Measurements from ENCODE around the gene PCGF3.
"Not testable (repeated sequence)": the region's sequence is repeated elsewhere in the genome, so short reads cannot be mapped to it uniquely, and the experiment has no call there.

Gene PCGF3

DNA sequence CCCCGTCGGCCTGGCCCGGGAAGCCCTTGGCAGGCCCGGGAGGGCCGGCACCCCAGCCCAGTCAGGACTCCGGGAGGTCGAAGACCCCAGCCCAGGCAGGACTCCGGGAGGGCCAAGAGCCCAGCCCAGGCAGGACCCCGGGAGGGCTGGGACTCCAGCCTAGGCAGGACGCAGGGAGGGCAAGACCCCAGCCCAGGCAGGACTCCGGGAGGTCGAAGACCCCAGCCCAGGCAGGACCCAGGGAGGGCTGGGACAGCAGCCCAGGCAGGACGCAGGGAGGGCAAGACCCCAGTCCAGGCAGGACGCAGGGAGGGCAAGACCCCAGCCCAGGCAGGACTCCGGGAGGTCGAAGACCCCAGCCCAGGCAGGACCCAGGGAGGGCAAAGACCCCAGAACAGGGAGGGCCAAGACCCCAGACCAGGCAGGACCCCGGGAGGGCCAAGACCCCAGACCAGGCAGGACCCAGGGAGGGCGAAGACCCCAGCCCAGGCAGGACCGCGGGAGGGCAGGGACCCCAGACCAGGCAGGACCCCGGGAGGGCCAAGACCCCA is 526 bp downstream of the PCGF3 start:
- DNase-seq, result not testable (repeated sequence)

DNA sequence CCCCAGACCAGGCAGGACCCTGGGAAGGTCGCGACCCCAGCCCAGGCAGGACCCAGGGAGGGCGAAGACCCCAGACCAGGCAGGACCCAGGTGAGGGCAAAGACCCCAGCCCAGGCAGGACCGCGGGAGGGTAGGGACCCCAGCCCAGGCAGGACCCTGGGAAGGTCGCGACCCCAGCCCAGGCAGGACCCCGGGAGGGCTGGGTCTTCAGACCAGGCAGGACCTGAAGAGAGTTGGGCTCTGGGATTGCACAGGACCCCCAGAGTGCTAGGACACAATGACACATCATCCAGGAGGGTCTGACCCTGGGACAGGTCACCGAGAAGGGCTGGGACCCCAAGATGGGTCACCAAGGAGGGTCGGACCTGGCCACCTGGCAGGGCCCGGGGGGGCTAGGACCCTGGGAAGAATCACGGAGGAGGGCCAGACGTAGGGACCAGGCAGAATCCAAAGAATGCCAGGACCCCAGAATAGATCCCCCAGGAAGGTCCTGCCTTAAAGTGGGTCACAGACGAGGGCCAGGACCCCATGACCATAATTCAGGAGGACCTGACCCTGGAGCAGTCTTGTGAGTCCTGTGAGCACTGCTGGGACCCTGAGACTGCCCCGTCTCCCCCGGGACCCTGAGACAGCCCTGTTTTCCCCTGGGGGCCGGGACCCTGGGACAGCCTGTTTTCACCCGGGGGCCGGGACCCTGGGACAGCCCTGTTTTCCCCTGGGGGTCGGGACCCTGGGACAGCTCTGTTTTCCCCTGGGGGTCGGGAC is 1.4 kb downstream of the PCGF3 start:
- no peak for DNase-seq

DNA sequence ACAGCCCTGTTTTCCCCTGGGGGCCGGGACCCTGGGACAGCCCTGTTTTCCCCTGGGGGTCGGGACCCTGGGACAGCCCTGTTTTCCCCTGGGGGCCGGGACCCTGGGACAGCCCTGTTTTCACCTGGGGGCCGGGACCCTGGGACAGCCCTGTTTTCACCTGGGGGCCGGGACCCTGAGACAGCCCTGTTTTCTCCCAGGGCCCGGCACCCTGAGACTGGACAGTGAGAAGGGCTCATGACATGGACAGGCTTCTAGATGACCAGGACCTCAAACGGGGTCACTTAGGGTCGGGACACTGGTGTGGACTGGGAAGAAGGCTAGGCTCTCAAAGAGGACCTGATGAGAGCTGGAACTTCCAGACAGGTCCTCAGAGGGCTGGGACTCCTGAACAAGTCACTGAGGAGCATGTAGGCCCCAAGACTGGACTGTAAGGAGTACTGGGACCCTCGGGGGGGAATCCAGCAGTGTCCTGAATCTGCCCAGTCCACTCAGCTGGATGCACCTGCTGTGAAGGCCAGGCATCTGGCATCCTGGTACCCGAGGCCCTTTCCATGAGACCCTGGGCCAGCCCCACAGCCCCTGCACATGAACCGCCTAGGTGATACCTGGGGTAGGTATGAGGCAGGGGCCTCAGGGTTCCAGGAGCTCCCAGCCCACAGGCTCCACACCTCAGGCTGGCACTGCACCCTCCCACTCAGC is 2.4 kb downstream of the PCGF3 start:
- DNase-seq, result no peak

DNA sequence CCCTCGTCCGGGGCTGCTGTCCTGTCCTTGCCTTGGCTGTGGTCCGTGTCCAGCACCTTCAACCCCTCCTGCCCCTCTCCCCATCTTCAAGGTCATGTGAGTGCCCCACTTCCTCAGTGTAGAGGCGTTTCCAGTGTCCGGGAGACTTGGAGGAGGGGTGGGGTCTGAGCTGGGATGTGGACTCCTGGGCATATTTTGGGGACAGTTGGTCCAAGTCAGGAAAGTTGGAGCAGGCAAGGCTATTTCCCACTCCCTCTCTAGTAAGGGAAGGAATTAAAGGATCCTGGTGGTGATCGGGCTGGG is 3.0 kb downstream of the PCGF3 start:
- DNase-seq, result no peak

DNA sequence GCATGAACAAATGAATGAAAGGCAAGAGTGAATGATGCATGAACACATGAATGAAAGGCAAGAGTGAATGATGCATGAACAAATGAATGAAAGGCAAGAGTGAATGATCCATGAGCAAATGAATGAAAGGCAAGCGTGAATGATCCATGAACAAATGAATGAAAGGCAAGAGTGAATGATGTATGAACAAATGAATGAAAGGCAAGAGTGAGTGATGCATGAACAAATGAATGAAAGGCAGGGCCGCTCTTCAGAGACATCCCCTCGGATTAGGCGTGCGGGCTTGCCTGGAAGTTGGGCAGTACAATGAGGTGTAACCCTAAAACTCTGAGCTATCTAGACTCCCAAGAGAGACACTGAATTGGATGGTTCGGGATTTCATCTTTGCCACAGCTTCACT is 3.7 kb downstream of the PCGF3 start:
- no peak for DNase-seq

DNA sequence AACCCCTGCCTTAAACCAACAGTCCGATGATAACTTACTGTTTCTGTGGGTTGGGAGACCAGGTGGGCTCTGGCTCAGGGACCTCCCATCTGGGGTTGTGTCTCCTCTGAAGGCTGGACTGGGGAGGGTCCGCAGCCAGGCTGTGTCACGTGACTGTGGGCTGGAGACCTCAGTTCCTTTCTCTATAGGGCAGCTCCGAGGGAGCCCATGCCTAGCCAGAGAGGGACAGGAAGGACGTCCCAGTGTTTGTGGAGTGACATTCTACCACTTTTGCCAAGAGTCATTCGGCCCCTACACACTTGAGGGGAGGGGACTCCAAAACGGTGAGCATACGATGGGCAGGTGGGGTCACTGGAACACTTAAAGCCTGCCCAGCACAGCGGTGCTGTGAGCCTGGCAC is 4.5 kb downstream of the PCGF3 start:
- DNase-seq, result no peak

DNA sequence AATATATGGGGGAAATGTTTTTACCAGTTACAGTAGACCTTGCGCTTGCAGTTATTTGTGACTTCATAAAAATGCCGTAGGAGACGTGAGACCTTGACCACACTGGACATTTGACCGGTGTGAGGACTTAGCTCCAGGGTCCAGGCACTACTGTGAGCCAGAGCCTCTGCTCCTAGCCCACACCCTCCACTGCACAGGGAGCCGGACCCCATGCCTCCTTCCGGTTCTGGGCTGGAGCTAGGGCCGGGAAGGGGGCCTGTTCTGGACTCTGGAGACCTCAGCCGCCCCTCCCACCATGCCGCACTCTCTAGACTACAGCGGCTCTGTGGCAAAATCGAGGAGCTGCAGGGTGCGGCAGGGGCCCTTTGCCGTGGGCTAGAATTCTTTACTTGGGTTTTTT is 5.3 kb downstream of the PCGF3 start:
- no peak for DNase-seq

DNA sequence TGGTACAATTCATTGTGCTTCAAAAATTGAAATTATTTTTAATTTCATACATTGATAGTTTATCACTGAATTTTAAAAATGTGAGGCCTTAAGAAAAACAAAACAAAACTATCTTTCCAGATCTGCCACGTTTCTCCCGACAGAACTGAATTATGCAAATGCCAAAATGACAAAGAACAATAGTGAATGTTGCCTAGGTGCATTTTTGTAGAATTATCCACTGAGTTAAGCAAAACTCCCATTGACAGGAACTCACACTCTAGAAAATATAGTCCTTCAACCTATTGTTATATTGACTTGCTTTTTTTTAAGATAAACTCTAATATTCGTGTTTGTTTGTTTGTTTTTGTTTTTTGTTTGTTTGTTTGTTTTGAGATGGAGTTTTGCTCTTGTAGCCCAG is 6.5 kb downstream of the PCGF3 start:
- no peak for DNase-seq

DNA sequence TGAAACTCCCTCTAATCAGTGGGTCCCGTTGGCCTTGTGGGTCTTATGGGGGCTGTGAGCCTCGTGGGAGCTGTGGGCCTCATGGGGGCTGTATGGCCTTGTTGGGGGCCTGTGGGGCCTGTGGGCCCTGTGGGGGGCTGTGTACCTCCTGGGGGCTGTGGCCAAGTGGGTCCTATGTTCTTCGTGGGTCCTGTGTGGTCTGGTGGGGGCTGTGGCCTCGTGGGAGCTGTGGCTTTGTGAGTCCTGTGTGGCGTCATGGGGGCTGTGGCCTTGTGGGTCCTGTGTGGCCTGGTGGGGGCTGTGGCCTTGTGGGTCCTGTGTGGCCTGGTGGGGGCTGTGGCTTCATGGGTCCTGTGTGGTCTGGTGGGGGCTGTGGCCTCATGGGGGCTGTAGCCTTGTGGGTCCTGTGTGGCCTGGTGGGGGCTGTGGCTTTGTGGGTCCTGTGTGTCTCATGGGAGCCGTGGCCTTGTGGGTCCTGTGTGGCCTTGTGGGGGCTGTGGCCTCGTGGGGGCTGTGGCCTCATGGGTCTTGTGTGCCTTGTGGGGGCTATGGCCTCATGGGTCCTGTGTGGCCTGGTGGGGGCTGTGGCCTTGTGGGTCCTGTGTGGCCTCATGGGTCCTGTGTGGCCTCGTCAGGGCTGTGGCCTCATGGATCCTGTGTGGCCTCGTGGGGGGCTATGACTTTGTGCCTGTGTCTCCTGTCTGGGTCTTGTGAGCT is 7.4 kb downstream of the PCGF3 start:
- no peak for DNase-seq

DNA sequence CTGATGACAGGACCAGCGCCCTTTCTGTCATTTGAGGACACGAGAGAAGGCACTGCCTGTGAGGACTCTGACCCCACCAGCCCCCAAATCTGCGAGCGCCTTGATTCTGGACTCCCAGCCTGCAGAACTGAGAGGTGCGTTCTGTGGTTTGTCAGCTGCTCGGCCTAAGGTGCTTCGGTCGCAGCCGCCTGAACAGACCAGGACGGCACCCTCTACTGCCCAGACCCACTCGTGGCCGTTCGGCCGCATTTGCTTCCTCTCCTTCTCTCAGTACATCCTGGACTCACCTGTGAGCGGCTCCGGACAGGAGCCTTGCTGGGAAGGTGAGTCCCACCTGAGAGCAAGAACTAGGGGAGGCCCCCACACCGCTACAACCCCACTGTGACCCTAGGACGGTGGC is 8.5 kb downstream of the PCGF3 start:
- no peak for DNase-seq

DNA sequence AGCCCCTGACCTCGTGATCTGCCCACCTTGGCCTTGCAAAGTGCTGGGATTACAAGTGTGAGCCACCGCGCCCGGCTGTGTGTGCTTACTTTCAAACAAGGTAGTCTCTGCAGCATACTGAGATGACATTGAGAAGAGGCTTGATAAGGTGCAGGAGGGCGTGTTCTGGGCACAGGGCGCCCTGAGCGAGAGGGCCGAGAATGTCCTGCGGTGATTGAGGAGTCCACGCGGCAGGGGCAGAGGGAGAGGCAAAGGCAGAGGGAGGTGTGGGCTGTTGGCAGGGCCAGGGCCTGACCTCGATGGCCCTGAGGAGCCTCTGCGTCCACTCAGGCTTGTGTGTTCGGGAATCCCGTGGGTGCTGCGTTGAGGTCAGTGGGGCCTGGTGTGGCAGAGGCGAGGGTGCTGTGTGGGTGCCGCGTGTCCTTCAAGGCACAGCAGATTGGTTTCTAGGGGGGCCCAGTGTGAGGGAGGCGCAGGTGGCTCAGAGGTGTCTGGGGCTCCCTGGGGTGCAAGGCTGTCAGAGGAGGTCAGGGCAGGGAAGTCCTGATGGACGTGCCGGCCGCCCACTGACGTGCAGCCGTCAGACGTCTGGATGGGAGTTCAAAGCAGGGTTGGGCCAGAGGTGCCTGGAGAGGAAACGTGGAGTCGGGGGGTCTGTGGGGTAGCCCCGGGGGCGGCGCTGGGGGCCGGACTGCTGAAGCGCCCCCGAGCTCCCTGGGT is 12.1 kb downstream of the PCGF3 start:
- no peak for DNase-seq

DNA sequence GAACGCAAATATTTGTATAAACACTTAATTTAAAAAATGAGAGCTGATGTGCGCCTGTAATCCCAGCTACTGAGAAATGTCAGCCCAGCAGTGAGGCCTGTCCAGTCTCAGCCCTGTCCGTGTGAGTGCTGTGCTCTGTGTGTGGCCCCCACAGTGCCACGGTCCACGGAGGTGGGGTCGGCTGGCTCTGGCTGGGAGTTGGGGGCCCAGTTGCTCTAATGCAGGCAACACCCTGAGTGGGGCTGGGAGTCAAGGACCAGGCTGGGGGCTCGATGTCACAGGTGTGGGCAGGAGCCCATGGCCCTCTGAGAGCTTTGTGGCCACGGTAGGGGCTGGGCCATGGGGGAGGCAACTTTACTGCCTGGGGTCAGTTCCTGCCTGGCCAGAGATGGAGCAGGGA is 12.8 kb downstream of the PCGF3 start:
- no peak for DNase-seq

DNA sequence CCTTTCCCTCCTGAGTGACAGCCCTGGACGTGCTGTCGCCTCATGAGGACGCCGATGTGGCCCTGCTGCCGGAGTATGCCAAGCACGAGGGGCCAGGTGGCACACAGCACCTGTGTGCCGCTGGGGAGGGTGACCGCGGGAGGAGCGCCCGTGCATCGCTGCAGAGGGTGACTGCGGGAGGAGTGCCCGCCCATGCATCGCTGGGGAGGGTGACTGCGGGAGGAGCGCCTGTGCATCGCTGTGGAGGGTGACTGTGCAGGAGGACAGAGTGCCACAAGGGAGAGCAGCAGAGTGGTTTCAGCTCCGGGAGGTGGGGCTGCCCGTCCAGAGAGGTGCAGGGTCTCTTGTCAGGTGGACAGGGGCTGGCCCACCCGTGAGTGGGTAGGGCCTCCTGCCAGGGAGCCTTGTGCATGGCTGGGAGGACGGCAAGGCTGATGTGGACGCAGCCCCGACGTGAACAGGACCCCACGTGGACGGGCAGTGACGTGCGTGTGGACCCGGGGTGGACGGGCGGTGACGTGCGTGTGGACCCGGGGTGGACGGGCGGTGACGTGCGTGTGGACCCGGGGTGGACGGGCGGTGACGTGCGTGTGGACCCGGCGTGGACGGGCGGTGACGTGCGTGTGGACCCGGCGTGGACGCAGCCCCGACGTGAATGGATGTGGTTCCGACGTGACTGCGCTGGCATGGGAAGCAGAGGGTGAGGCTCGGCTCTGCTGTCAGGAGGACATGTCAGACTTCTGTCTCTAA is 14.7 kb downstream of the PCGF3 start:
- no peak for DNase-seq

DNA sequence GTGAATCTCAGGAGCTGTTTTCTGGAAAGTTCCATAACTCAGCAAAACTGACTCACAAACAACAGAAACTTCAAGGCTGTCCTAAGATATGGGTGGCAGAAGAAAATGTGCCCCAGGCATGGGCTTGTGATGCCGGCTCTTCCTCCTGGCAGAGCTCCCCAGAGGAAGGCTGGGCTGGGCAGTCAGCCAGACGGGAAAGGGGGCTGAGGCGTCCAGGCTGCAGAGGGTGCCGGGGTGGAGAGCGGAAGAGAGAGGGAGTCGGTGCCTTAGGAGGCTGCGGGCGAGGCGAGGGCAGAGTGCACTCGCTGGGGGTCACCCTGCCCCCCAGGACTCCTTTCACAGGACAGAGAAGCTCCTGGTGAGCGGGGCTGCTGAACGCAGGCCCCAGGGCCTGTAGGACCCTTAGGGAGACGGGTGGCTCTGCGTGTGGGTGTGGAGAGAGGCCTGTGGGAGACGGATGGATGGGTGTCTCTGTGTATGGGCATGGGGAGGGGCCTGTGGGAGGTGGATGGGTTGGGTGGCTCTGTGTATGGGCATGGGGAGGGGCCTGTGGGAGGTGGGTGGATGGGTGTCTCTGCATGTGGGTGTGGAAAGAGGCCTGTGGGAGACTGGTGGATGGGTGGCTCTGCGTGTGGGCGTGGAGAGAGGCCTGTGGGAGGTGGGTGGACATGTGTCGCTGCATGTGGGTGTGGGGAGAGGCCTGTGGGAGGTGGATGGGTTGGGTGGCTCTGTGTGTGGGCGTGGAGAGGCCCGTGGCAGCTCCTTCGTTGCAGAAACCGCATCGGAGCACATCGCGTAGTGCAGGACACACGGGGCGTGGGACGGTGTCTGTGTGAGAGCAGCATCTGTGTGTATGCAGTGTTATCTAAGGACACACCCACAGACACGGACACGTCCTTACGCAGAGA is 15.9 kb downstream of the PCGF3 start:
- no peak for DNase-seq

DNA sequence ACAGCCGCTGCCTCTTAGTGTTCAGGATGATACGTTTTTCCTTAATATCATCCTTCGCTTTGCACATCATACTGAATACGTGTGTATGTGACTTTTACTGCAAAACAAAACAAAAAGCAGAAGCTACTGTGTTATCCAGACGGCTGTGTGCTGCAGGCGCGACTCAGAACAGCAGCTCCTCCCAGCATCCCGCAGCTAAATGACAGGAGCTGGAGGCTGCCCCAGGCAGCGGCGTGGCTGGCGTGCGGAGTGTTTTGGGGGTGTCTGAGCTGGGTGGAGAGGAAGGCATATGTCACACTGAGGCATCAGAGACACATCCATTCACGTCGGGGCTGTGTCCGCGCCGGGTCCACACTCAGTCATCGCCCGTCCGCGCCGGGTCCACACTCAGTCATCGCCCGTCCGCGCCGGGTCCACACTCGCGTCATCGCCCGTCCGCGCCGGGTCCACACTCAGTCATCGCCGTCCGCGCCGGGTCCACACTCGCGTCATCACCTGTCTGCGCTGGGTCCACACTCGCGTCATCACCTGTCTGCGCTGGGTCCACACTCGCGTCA is 16.6 kb downstream of the PCGF3 start:
- DNase-seq, result no peak

DNA sequence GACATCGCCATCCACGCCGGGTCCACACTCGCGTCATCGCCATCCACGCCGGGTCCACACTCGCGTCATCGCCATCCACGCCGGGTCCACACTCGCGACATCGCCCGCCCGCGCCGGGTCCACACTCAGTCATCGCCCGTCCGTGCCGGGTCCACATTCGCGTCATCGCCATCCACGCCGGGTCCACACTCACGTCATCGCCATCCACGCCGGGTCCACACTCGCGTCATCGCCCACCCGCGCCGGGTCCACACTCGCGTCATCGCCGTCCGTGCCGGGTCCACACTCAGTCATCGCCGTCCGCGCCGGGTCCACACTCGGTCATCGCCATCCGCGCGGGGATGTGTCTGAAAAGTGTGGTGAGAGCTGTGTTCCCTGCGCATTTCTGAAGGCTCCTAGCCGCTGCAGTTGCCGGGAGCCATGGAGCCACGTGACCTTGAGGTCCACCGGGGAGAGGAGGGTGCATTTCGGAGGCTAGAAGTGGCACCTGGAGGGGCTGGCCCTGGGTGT is 17.3 kb downstream of the PCGF3 start:
- DNase-seq, result no peak

DNA sequence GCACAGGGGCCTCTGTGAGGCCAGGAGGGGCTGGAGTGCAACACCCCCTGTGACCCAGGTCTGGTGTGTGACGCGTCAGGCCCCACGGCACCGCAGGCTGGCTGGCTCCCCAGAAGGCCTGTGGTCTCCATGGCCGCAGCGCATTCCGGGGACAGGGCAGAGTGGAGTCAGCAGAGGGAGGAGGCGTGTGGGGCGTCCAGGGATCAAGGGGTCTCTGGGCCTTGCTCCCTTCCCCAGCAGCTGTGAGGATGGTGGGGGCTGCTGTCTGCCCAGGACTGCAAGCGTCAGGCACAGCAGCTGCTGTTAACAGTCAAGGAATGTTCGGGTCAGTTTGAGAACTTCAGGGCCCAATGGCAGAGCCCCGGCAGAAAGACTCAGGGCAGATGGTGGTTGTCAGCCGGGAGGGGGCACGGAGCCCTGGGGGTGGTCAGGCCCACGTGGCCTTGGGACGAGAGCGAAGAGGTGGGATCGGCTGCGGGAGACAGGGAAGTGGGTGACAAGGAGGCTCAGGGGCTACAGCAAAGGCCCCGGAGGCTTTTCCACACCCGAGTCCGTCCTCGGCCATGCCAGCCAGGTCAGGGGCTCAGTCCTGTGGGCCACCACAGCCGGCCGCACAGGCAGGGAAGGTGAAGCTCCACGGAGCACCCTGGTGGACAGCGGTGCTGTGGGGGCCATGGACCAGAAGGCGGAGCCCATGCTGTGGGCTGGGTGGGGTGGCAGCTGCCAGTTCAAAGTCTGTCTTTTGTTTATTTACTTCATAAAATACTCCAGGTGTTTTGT is 18.3 kb downstream of the PCGF3 start:
- DNase-seq, result no peak

DNA sequence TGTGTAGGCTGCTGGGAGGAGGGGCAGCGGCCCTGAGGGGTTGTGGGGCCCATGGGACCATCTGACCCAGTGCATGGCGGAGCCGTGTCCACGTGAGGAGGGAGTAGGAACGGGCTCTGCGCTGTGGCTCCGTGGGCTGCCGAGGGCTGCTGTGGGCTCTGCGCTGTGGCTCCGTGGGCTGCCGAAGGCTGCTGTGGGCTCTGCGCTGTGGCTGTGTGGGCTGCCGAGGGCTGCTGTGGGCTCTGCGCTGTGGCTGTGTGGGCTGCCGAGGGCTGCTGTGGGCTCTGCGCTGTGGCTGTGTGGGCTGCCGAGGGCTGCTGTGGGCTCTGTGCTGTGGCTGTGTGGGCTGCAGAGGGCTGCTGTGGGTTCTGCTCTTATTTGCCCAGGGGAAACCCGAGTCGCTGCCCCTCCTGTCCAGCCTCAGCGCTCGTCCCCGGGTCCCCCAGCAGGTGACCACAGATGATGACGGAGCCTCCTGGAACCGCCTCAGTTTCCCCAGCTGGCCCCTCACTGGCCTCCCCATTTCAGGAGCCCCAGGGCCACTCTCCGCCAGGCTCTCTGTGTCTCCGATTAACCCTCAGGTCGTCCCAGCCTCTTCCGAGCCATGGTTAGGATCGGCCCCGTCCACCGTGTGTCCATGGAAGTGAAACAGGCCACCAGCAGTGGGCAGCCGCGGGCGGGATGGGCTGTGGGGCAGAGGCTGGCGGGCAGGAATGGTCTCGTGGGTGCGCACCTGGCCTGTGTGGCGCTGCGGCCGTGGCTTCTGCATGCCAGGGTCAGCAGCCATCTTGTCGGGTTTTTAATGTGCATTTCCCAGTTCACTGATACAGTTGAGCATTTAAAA is 20.0 kb downstream of the PCGF3 start:
- DNase-seq, result no peak

DNA sequence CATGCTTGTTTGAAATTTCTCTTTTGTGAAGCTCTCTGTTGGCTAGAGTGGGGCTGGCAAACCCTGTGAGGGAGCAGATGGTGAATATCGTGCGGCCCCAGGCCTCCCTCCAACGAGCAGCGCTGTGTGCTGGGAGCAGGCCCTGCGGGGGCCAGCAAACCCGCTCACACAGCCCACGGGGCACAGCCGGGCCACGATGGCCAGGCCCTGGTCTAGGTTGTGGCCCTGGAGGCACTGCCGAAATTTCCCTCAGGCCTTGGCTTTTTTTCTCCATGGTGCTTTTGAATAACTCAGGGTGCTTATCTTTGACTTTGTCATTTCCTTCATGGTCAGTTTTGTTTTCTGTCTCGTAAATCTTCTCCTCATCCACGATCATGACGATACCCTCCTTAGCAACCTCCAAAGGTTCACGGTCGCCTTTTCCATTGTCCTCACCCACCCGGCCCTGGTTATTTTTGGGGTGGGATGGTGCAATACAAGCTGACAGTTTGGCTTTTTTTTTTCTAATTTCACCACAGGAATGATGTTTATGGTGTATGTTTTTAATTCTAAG is 20.7 kb downstream of the PCGF3 start:
- no peak for DNase-seq
